22Rv1 (cell line): ENCODE data around the gene SESN2.

Source experiments
- ZFX ChIP-seq: fragments of 450-650 bp; IDR thresholded peaks from 2 replicates; pipeline ENCODE4 v1.6.1; 2017; ENCODE audit warnings: antibody characterized with exemption, borderline replicate concordance
- TF ChIP-seq, protein P1 (sequence below): fragments of 450-650 bp; IDR thresholded peaks from 2 replicates; pipeline ENCODE4 v1.5.1; 2017; ENCODE audit warnings: mild to moderate bottlenecking

DNA sequence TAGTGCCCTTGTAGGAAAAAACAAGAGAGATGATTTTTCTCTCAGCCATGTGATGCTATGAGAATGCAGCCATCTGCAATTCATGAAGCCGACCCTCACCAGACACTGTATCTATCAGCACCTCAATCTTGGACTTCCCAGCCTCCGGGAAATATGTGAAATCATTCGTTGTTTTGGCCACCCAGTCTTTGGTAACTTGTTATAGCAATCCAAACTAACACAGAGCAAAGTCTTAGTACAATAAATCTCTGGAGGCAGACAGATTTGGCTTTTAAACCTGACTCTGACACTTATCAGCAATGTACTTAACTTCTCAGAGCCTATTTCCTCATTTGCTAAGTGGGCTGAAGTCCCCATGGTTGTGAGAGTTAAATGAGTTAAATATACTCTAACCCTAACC is 64.4 kb downstream of the SESN2 start:
- TF ChIP-seq, protein P1, sequence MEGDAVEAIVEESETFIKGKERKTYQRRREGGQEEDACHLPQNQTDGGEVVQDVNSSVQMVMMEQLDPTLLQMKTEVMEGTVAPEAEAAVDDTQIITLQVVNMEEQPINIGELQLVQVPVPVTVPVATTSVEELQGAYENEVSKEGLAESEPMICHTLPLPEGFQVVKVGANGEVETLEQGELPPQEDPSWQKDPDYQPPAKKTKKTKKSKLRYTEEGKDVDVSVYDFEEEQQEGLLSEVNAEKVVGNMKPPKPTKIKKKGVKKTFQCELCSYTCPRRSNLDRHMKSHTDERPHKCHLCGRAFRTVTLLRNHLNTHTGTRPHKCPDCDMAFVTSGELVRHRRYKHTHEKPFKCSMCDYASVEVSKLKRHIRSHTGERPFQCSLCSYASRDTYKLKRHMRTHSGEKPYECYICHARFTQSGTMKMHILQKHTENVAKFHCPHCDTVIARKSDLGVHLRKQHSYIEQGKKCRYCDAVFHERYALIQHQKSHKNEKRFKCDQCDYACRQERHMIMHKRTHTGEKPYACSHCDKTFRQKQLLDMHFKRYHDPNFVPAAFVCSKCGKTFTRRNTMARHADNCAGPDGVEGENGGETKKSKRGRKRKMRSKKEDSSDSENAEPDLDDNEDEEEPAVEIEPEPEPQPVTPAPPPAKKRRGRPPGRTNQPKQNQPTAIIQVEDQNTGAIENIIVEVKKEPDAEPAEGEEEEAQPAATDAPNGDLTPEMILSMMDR, result no peak
- no peak for TF ChIP-seq ZFX
